ENCODE results near the gene GABRQ.

Gene GABRQ

DNA sequence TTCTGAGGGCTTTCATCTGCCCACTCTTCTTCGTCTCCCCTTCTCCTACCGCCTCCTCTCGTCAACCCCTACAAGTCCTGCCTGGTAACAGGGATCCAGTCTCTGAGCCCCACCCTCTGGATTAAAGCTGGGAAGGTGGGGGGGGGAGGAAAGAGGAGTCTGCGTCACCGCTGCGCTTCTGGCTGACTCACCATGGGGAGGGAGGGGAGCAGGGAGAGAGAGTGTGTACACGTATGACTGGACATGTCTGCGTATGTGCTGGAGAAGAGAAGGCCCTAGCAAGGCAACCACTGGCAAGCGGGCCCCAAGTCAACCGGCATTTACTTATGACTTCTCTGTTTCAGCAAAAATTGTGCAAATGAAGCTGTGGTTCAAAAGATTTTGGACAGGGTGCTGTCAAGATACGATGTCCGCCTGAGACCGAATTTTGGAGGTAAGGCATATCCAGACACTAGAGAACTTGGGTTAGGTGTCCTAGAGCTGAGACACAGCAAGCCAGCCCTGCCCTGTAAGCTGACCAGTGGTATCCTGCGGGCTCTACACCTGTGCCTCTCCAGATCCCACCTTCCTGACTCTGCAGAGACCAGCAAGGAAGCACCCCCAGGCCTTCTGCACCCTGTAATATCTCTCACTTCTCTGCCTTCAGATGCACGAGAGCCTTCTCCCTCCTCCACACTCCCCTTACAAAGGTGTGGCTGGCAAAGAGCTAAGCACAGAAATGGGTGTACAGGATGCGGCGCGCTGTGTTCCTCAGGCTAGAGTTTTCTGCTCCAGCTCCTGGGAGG is 2.5 kb downstream of the GABRQ start:
- peaks cover 14% of the 10 kb centered on the region for H3K27me3 ChIP-seq (ENCODE audit: control insufficient read depth, insufficient read depth, low read length)
- no peaks in the 10 kb centered on the region for H3K4me1 ChIP-seq (ENCODE audit: control insufficient read depth, insufficient read depth, low read length)
- H3K9ac ChIP-seq (ENCODE audit: low read depth, low read length) = no peak overlapping the region
- H3K9me3 ChIP-seq (replicated peaks; ENCODE audit: low read length) = no peaks in the 10 kb centered on the region
- H3K4me3 ChIP-seq (ENCODE audit: low read length) = no peak overlapping the region
- H3K4me2 ChIP-seq (ENCODE audit: low read length) = no peak overlapping the region
- H3K36me3 ChIP-seq (ENCODE audit: insufficient read depth, low read length) = no peaks in the 10 kb centered on the region

DNA sequence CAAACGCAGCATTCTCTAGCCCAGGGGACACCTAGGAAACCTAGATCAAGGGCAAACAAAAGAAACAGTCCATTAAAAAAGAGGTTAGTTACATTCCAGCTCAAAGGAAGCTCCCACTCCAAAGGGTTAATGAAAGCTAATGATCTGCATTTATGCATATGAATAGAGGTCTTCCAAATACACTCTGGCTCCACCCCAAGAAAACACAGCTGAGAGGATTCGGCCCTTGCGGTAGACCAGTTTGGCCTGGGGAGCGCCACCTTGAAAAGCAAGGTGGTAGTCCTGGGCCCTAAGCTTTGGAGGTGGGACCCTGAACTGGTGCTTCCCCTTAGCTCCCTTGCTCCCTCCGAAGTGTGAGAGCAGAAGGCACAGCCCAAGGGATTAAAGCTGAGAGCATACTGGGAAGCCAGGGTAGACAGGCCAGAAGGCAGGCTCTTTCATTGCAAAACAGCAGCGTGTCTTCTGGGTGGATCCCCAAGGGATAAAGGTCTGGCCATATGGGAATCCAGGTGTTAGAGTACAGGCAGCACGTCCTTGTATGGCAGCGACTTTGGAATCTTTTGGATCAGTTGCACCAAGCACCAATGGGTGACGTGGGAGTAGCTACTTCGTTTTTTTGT is 3.7 kb downstream of the GABRQ start:
- Histone ChIP-seq H3K27me3 (ENCODE audit: control insufficient read depth, insufficient read depth, low read length) (peaks cover 14% of the 10 kb centered on the region), H3K9ac (ENCODE audit: low read depth, low read length) (no peak overlapping the region), H3K4me3 (ENCODE audit: low read length) (no peak overlapping the region), H3K4me1 (ENCODE audit: control insufficient read depth, insufficient read depth, low read length) (no peaks in the 10 kb centered on the region), H3K9me3 (replicated peaks; ENCODE audit: low read length) (no peaks in the 10 kb centered on the region), H3K36me3 (ENCODE audit: insufficient read depth, low read length) (no peaks in the 10 kb centered on the region), H3K4me2 (ENCODE audit: low read length) (no peak overlapping the region)

DNA sequence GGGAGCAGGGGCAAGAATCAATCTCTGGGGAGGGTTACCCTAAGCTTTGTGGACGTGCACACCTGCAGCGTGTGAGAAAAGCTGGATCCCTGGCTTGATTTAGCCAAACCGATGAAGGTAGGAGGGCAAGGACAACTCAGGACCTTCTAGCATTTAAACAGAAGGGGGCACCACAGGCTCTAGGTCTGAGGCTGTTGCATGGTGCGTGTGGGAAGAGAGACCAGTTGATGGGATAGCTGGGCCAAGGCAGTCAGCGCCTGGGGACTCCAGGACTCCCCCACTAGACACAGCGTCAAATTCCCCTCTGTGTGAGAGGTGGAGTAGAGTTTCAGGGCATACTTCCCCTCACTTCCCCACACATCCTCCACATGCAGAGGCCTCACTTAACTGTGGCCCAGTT is 4.3 kb downstream of the GABRQ start:
- Histone ChIP-seq H3K9ac (ENCODE audit: low read depth, low read length) (no peak overlapping the region), H3K4me2 (ENCODE audit: low read length) (no peak overlapping the region), H3K4me1 (ENCODE audit: control insufficient read depth, insufficient read depth, low read length) (no peaks in the 10 kb centered on the region), H3K36me3 (ENCODE audit: insufficient read depth, low read length) (no peaks in the 10 kb centered on the region), H3K9me3 (replicated peaks; ENCODE audit: low read length) (no peaks in the 10 kb centered on the region), H3K27me3 (ENCODE audit: control insufficient read depth, insufficient read depth, low read length) (peaks cover 12% of the 10 kb centered on the region), H3K4me3 (ENCODE audit: low read length) (no peak overlapping the region)

DNA sequence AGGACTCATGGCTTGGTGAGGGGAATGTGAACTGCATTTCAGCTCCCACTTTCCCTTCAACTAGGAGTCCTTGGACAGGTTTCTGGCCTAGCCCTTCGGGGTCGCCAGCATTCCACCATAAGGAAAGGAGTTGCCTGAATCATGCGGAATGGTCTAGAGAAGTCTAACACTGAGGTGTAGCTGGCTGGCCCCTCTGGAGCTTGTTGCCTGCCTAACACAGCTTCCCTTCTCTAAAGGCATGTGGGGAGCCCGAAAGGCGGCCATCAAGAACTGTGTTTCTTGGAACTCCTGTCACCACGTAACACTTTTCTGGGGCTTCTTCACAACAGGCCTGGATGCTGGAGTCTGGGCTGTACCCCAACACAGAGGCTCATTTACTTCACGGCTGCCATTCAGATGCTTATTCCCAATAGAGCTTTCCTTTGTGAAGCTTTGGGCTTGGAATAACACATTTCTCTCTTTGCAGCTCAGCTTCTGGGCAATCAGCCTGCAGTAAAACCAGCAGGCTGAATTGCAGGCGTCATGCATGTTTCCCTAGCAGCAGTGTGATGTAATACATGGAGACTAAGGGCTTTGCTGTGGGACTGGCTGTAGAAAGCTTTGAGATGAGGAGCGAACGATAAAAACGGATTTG is 5.4 kb downstream of the GABRQ start:
- no peak overlapping the region for H3K9ac ChIP-seq (ENCODE audit: low read depth, low read length)
- H3K4me3 ChIP-seq (ENCODE audit: low read length) = no peak overlapping the region
- H3K4me1 ChIP-seq (ENCODE audit: control insufficient read depth, insufficient read depth, low read length) = no peaks in the 10 kb centered on the region
- H3K36me3 ChIP-seq (ENCODE audit: insufficient read depth, low read length) = no peaks in the 10 kb centered on the region
- H3K4me2 ChIP-seq (ENCODE audit: low read length) = no peak overlapping the region
- H3K27me3 ChIP-seq (ENCODE audit: control insufficient read depth, insufficient read depth, low read length) = peaks cover 6% of the 10 kb centered on the region
- no peaks in the 10 kb centered on the region for H3K9me3 ChIP-seq (replicated peaks; ENCODE audit: low read length)

DNA sequence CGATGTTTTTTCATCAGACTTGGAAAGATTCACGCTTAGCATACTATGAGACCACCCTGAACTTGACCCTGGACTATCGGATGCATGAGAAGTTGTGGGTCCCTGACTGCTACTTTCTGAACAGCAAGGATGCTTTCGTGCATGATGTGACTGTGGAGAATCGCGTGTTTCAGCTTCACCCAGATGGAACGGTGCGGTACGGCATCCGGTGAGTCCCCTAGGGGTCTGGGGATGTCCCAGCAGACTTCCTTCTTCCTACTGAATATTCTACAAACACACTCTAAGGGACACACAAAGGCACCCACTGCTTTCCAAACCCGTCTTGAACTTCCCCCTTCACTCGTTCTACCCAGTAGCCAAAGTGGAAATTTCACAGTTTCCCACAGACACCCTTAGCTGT is 9.3 kb downstream of the GABRQ start:
- H3K4me1 ChIP-seq (ENCODE audit: control insufficient read depth, insufficient read depth, low read length) = no peaks in the 10 kb centered on the region
- no peaks in the 10 kb centered on the region for H3K36me3 ChIP-seq (ENCODE audit: insufficient read depth, low read length)
- H3K9me3 ChIP-seq (replicated peaks; ENCODE audit: low read length) = no peaks in the 10 kb centered on the region
- H3K4me3 ChIP-seq (ENCODE audit: low read length) = no peak overlapping the region
- no peaks in the 10 kb centered on the region for H3K27me3 ChIP-seq (ENCODE audit: control insufficient read depth, insufficient read depth, low read length)
- H3K9ac ChIP-seq (ENCODE audit: low read depth, low read length) = no peak overlapping the region
- no peak overlapping the region for H3K4me2 ChIP-seq (ENCODE audit: low read length)

DNA sequence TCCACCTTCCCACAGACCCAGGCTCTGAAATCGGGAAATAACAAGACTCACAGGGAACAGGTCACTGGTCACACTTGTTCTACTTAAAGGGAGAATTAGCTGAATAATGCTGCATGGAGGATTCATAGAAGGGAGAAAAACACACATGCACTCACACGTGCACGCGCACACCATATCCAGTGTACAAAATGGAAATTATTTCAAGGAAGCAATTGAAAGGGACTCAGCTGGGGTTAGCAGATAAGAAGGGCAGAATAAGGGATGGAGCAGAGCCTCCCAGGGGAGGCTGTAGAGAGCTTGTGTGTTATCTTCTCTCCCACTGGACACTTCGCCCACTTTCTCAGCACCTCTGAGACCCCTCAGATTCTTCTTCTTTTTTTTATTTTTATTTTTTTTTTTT is 10.3 kb downstream of the GABRQ start:
- H3K4me1 ChIP-seq (ENCODE audit: control insufficient read depth, insufficient read depth, low read length) = no peaks in the 10 kb centered on the region

DNA sequence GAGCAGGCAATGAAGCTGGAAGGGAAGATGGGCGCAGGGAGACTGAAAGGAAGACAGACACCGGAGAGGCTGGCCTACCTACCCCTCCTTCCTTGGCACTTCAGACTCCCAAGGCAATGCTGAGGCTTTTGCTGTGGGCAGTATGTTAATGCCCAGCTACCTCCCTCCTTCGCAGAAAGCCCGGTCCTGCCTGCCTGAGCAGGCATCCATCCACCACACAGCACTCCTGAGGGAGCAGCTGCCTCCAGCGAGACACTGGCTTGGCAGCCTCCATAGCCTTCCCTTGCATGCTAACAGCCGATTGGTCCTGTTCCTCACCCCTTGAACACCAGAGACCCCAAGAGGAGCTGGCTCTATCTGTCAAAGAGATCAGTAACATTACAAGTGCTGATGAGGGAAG is 14.4 kb downstream of the GABRQ start:
- Histone ChIP-seq H3K4me1 (ENCODE audit: control insufficient read depth, insufficient read depth, low read length) (no peaks in the 10 kb centered on the region), H3K4me2 (ENCODE audit: low read length) (no peak overlapping the region), H3K4me3 (ENCODE audit: low read length) (no peak overlapping the region), H3K9ac (ENCODE audit: low read depth, low read length) (no peak overlapping the region), H3K9me3 (replicated peaks; ENCODE audit: low read length) (no peaks in the 10 kb centered on the region), H3K27me3 (ENCODE audit: control insufficient read depth, insufficient read depth, low read length) (no peaks in the 10 kb centered on the region), H3K36me3 (ENCODE audit: insufficient read depth, low read length) (no peaks in the 10 kb centered on the region)

More for the DNA sequence above, 10.3 kb downstream of the GABRQ start:
- Histone ChIP-seq H3K27me3 (ENCODE audit: control insufficient read depth, insufficient read depth, low read length) (no peaks in the 10 kb centered on the region), H3K9ac (ENCODE audit: low read depth, low read length) (no peak overlapping the region), H3K4me2 (ENCODE audit: low read length) (no peak overlapping the region), H3K36me3 (ENCODE audit: insufficient read depth, low read length) (no peaks in the 10 kb centered on the region), H3K9me3 (replicated peaks; ENCODE audit: low read length) (no peaks in the 10 kb centered on the region), H3K4me3 (ENCODE audit: low read length) (no peak overlapping the region)

DNA sequence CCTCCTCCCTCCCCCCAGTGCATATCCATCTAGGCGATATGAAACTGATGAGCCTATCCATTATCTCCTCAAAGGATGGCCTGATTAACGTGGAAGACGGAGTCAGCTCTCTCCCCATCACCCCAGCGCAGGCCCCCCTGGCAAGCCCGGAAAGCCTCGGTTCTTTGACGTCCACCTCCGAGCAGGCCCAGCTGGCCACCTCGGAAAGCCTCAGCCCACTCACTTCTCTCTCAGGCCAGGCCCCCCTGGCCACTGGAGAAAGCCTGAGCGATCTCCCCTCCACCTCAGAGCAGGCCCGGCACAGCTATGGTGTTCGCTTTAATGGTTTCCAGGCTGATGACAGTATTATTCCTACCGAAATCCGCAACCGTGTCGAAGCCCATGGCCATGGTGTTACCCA is 14.8 kb downstream of the GABRQ start:
- Histone ChIP-seq H3K4me2 (ENCODE audit: low read length) (no peak overlapping the region), H3K4me1 (ENCODE audit: control insufficient read depth, insufficient read depth, low read length) (no peaks in the 10 kb centered on the region), H3K9ac (ENCODE audit: low read depth, low read length) (no peak overlapping the region)

DNA sequence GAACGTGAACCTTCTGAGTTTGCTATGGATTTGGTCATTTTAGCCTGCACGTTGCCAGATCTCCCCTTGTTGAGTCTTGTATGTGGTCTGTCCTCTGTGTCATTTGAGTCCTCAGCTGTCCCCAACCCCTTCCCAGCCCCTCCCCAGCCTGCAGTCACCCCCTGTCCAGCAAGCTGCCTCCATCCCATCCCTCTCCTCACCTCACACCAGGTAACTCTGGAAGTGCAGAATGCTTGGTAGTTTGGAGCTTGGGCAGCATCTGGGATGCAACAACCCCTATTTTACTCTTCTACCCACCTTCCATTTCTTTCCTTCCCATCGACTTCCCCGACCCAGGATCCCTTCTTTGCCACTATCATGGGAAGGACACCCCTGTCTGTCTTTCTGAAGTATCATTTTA is 18.4 kb downstream of the GABRQ start:
- no peak overlapping the region for H3K4me3 ChIP-seq (ENCODE audit: low read length)
- no peak overlapping the region for H3K9ac ChIP-seq (ENCODE audit: low read depth, low read length)
- H3K4me1 ChIP-seq (ENCODE audit: control insufficient read depth, insufficient read depth, low read length) = no peaks in the 10 kb centered on the region
- no peaks in the 10 kb centered on the region for H3K27me3 ChIP-seq (ENCODE audit: control insufficient read depth, insufficient read depth, low read length)
- no peak overlapping the region for H3K4me2 ChIP-seq (ENCODE audit: low read length)
- H3K9me3 ChIP-seq (replicated peaks; ENCODE audit: low read length) = no peaks in the 10 kb centered on the region
- no peaks in the 10 kb centered on the region for H3K36me3 ChIP-seq (ENCODE audit: insufficient read depth, low read length)

More for the DNA sequence above, 14.8 kb downstream of the GABRQ start:
- Histone ChIP-seq H3K4me3 (ENCODE audit: low read length) (no peak overlapping the region), H3K36me3 (ENCODE audit: insufficient read depth, low read length) (no peaks in the 10 kb centered on the region), H3K9me3 (replicated peaks; ENCODE audit: low read length) (no peaks in the 10 kb centered on the region), H3K27me3 (ENCODE audit: control insufficient read depth, insufficient read depth, low read length) (no peaks in the 10 kb centered on the region)

DNA sequence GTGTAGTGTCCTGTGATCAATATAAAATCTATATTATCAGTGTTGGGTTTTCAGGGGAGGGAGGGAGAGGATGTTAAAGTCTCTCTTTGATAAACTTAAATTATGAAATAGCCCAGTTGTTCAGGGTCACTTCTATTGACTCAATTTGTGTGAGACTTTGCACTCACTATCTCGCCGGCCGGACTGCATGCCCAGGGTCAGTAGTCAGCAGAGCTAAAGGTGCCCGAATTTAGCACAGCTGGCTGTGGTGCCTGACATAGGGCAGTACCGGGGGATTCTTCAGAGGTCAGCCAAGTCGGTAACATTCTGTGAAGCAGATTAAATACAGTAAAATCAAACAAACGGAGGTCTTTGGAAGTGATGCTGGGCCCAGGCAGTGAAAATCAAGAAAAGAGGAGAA is 19.2 kb downstream of the GABRQ start:
- H3K4me1 ChIP-seq (ENCODE audit: control insufficient read depth, insufficient read depth, low read length) = no peaks in the 10 kb centered on the region
- H3K27me3 ChIP-seq (ENCODE audit: control insufficient read depth, insufficient read depth, low read length) = no peaks in the 10 kb centered on the region
- no peak overlapping the region for H3K4me2 ChIP-seq (ENCODE audit: low read length)
- H3K4me3 ChIP-seq (ENCODE audit: low read length) = no peak overlapping the region
- H3K9me3 ChIP-seq (replicated peaks; ENCODE audit: low read length) = no peaks in the 10 kb centered on the region
- H3K36me3 ChIP-seq (ENCODE audit: insufficient read depth, low read length) = no peaks in the 10 kb centered on the region
- H3K9ac ChIP-seq (ENCODE audit: low read depth, low read length) = no peak overlapping the region

DNA sequence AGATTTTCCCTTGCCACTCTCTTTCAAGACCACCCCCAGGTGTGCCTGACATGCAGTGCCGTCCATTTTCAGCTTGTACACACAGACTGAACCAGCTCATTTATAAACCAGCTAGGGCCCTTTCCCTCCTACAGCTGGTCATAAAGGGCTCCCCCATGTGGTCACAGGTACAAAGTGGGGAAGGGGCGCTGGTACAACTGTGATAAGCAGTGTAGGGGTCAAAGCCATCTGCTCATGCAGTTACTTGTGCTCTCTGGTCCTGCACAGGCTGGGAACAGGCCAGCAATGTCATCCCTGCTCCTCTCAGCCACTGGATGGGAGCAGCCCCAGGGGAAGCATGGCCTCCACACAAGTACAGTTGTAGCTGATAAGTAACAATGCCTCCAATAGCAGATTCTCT is 20.6 kb downstream of the GABRQ start:
- no peak overlapping the region for H3K4me3 ChIP-seq (ENCODE audit: low read length)
- H3K9ac ChIP-seq (ENCODE audit: low read depth, low read length) = no peak overlapping the region
- H3K4me2 ChIP-seq (ENCODE audit: low read length) = no peak overlapping the region
- no peaks in the 10 kb centered on the region for H3K36me3 ChIP-seq (ENCODE audit: insufficient read depth, low read length)
- H3K27me3 ChIP-seq (ENCODE audit: control insufficient read depth, insufficient read depth, low read length) = no peaks in the 10 kb centered on the region
- no peaks in the 10 kb centered on the region for H3K9me3 ChIP-seq (replicated peaks; ENCODE audit: low read length)
- no peaks in the 10 kb centered on the region for H3K4me1 ChIP-seq (ENCODE audit: control insufficient read depth, insufficient read depth, low read length)

All from skeletal muscle satellite cell (primary cell).